Activated CD4-positive, CD25-positive, alpha-beta regulatory T cell (primary cell): ENCODE data around the gene COG5.
"Not testable (repeated sequence)": the region's sequence is repeated elsewhere in the genome, so short reads cannot be mapped to it uniquely, and the experiment has no call there.

Experiments used
- DNase-seq, 4 experiments: peaks; one replicate each; lab custom pipeline; 2025; lab: John Stamatoyannopoulos, UW

COG5 gene

GRCh38 chr7:107228291-107228690 is 335.4 kb downstream of the COG5 start:
- DNase-seq = no peak

DNA sequence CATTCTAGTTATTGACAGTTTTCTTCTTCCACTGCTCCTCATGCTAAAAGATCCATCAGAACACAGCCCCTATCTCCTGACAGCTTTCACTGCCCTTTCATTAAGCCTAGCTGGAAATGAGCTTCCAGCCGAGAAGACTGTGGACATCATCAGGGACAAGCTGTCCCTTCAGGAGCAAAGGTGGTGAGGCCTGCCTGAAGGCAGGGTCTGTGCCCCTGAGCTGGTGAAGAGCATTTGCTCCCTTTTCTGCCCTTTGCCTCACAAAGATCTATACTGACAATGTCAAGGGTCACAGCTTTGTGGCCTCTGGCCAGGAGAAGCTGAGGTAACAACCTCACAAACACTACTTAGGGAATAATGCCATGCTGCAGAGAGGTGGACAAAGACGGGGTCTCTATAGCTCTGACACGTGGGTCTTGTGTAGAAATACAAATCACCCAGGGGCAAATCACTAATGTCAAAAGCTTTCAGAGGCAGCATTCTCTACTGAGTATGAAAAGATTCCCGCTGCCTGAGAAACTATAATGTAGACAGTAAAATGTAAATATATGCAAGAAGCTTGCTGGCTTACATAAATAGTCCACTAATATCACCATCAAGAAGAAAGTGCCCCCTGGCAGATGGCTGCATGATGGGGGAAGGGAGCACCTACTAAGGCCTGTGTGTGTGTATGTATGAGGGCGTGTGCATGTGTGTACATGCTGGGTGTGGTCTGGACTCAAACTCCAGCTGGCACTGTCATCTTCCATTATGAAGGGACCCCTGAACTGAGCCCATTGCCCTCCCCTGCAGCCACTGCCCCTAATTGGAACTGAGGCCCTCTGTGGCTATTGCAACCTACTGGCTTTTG is 339.1 kb downstream of the COG5 start:
- no peak for DNase-seq

- not testable (repeated sequence) for DNase-seq
These were observed 342.9 kb downstream of the COG5 start for GRCh38 chr7:107220806-107221205.

- DNase-seq = no peak
These were observed 343.4 kb downstream of the COG5 start for GRCh38 chr7:107220356-107220755.

- DNase-seq = no peak
These were observed 344.0 kb downstream of the COG5 start for GRCh38 chr7:107219563-107220244.

DNA sequence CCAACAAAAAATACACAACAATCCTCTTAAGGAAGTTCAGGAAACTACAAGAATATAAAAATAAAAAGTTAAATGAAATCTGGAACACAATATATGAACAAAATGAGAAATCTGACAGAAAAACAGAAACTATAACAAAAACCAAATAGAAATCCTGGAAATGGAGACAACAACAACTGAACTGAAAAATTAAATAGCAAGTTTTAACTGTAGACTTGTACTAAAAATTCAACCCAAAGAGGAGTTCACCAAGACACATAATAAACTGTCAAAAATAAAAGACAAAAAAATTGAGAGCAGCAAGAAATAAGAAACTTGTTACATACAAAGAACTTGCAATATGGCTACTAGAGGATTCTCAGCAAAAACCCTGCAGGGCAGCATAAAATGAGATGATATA is 349.8 kb downstream of the COG5 start:
- DNase-seq = no peak

- DNase-seq = no peak
These were observed 350.4 kb downstream of the COG5 start for GRCh38 chr7:107213193-107213788.

DNA sequence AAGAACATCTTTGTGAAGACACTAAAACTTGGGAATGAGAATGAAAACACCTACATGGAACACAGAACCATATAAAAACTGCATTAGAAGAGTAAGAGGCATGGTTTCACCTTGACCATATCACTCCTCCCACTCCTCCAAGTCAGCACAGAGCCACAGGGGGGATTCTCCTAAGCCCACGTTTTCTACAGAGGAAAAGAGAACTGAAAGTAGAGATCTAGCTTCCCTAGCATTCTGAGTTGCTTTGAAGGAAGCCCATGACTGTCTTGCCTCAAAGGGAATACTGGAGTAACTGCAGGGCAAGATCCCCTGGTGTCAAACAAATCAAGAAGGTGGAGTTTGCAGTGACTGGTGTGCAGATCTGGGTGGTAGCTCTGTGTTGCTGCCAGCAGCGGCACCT is 351.0 kb downstream of the COG5 start:
- no peak for DNase-seq

- DNase-seq = no peak
These were observed 353.3 kb downstream of the COG5 start for GRCh38 chr7:107210400-107210799.

DNA sequence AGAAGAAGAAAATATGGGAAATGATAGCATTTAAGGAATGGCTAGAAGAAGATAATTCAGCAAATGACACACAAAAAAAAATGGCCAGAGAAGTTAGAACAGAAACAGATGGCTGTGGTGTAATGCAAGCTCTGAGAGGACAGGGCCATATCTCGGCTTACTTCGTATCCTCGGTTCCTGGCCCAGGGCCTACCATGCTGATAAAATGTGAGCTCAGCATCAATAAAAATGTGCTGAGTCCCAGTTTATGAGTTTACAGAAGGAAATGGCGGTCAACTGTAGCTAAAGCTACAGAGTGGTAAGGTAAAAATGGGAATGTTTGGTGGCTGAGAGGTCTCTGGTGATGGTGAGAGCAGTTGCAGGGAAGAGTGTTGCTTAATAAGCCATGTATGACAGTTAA is 354.2 kb downstream of the COG5 start:
- no peak for DNase-seq

GRCh38 chr7:107208563-107208962 is 355.2 kb downstream of the COG5 start:
- no peak for DNase-seq

- no peak for DNase-seq
These were observed 355.6 kb downstream of the COG5 start for GRCh38 chr7:107208024-107208521.

- no peak for DNase-seq
These were observed 356.3 kb downstream of the COG5 start for GRCh38 chr7:107207459-107207858.

DNA sequence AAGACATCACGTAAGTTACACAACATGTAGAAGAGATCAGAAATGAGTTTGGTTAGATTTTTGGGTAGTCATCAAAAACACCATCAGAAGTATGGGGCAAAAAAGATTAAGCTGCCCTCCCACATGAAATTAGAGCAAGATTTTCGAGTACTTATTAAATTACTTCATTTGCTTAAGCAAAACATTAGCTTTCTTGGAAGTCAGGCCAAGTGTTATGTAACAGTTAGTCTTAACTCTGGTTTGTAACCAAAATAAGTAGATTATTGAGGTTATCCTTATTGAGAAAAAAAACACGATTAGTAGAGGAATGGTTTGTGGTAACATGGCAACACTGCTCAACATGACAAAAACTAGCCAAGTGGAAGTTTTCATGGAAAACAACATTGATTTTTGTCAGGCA is 357.0 kb downstream of the COG5 start:
- DNase-seq = no peak

DNA sequence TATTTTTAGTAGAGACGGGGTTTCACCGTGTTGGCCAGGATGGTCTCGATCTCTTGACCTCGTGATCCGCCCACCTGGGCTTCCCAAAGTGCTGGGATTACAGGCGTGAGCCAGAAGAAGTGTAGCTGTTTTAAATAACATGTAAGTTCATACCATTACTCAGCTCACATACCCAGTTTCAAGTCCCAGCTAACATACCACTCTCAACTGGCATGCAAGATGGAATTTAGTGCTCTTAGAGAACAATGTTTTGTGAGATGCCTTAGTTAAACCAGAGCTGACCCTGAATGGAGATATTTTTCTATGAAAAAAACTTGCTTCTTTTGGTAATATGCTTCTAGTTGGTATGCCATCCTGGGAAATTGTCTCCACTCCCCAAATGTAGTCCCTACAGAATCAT is 357.6 kb downstream of the COG5 start:
- no peak for DNase-seq

DNA sequence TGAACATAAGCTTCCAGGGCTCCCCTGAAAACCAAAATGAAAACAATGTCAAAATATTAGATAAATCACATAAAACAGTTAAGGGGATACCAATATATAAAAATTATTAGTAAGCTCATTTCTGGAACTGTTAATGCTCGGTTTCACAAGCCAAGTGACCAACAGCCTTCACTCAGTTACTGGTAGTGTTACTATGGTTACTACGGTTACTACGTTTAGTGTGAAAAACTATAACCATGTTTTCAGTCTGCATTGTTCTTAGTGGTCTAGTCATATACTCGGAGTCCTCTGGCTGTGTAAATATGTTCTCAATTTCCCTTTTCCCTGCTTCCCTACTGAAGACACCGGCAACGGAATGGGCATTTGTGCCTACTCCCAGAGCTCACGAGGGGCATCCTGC is 360.1 kb downstream of the COG5 start:
- no peak for DNase-seq

DNA sequence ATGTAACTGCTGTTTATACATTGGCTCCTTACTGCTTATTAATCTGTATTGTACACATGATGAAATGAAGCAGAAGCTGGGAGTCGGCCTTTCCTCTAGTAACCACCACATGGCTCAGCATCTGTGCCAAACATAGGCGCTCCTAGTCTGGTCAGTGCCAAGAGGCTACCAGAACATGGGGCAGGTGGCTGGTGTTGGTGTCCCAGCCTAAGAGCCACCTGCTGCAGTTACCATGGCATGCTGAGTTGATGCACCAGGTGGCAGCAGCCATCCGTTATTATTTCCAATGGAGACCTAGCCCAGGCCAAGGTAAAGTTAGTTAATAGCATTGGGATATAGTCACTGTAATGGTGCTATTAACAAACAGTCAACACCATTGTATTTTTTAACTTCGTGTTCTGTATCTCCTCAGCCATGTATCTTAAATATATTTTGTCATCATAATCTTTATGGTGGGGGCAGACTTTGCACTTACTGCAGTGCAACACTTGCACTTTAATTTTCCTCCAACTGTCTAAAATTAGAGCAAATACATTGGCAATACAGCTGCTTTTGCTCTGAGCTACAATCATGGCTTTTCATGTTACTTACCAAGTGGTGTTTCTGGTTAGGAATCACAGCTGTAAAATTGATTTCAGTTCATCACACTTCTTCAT is 361.8 kb downstream of the COG5 start:
- no peak for DNase-seq

- no peak for DNase-seq
These were observed 366.7 kb downstream of the COG5 start for GRCh38 chr7:107196834-107197610.

GRCh38 chr7:107194052-107194451 is 369.7 kb downstream of the COG5 start:
- DNase-seq = no peak

DNA sequence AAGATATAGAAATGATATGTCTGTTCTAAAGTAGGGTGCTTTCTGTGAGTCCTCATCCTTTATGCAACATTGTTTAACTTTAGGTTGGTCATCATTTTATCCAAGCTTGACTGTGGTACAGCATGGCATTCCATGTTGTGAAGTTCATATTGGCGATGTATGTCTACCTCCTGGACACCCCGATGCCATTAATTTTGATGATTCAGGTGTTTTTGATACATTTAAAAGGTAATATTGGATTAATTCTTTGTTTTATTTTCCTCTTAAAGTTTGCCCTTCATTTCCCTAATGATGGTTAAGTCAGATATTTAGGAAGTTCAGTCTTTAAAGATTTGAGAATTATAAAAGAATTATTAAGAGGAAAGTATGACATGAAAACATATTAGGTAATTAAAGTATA is 373.6 kb downstream of the COG5 start:
- no peak for DNase-seq

- no peak for DNase-seq
These were observed 375.9 kb downstream of the COG5 start for GRCh38 chr7:107187774-107188173.

GRCh38 chr7:107186240-107186639 is 377.5 kb downstream of the COG5 start:
- DNase-seq = no peak
